HUES64 (cell line): ENCODE data around the gene NCR2.

Experiments used
- H3K27ac ChIP-seq: 2 replicates; pipeline ENCODE4 v1.7.0; 2013; ENCODE audit warnings: low read depth, low read length, inconsistent platforms
- H3K27me3 ChIP-seq: 2 replicates; pipeline ENCODE4 v1.6.1; 2013; ENCODE audit warnings: mild to moderate bottlenecking, low read length; ENCODE audit not compliant: insufficient read depth
- H3K36me3 ChIP-seq: 2 replicates; pipeline ENCODE4 v1.6.1; 2013; ENCODE audit warnings: mild to moderate bottlenecking, low read length; ENCODE audit not compliant: insufficient read depth
- H3K4me1 ChIP-seq: 2 replicates; pipeline ENCODE4 v1.6.1; 2013; ENCODE audit warnings: mild to moderate bottlenecking, low read length, moderate library complexity; ENCODE audit not compliant: insufficient read depth
- H3K4me3 ChIP-seq: 2 replicates; pipeline ENCODE4 v1.5.1; 2013; ENCODE audit warnings: mild to moderate bottlenecking, low read length, moderate library complexity
- H3K9ac ChIP-seq: 2 replicates; pipeline ENCODE4 v1.6.1; 2013; ENCODE audit warnings: mild to moderate bottlenecking, low read depth, low read length
- H3K9me3 ChIP-seq: 2 replicates; pipeline ENCODE4 v1.6.1; 2013; ENCODE audit warnings: low read depth, low read length; ENCODE audit not compliant: insufficient read depth
- WGBS: fragments of 150-250, 120-280 bp; methylation state at CpG from one replicate; pipeline ENCODE4 v1.1.7; 2013; ENCODE audit warnings: missing lambda C conversion rate; 5-methylcytosine and 5-hydroxymethylcytosine counted together

Gene NCR2

DNA sequence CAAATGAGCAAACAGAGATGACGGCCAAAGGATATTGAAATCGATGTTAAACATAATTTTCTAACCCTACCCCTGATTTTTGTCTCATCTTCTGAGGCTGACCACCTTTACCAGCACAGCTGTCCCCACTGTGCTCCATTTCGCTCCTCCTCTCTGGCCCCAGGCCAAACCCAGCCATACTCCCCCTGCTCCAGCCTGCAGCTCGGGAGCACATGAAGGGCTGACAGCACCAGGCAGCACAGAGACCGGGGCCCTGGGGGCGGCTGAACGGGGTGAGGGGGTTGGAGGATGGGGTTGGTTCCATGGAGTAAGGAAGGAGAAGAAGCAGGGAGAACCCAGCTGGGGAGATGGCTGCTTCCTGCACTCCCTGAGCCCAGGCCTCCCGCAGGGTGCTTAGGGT is 3.2 kb upstream of the NCR2 start:
- peaks cover 4% of the 10 kb centered on the region; the same call in 1 of the 2 replicates for H3K27me3 ChIP-seq
- no peaks in the 10 kb centered on the region for H3K9me3 ChIP-seq
- H3K4me3 ChIP-seq = no peak overlapping the region
- H3K9ac ChIP-seq = no peak overlapping the region
- no peaks in the 10 kb centered on the region for H3K36me3 ChIP-seq
- H3K4me1 ChIP-seq = no peaks in the 10 kb centered on the region
- 87% methylated on average over 8 of the region's 8 CpGs for WGBS
- no peak overlapping the region for H3K27ac ChIP-seq

DNA sequence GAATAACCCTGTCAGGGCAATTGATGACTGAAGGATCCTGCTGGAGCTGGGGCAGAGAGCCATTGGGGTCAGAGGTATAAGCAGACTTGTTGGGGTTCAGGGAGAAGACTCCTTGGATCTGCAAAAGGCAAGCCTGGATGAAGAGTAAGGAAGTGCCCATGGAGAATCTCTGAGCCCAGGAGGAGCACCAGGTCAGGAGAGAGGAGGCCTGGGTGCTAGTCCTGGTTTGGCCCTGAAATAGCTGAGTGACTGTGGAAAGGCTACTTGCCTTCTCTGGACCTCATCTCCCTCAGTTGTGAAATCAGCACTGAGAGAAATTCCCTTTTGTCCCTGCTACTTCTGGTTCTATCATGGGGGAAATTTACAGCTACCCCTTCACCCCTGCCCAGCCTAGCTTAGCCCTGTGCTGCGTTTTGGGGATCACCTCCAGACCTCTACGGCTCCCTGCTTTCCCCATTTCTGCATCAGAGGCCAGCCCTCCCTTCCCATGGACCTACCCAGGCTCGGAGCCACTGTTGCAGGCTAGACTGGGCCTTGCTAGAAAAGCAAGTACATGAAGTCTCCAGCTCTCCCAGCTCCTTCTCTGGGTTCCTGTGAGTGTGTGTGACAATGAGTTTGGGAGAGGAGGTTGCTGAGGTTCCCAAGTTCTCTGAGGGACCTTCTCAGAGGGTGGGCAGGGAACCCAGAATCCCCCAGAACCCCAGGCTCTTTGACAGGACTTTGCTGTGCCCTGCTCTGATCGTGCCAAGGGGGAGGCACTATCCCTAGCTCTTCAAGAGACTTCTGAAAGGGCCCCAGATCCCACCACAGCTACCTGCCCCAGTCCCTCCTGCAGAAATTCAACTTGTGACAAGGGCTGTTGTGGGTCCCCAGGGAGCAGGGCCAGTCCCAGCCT is 2.3 kb upstream of the NCR2 start:
- Histone ChIP-seq H3K36me3 (no peaks in the 10 kb centered on the region), H3K27ac (no peak overlapping the region), H3K4me3 (no peak overlapping the region), H3K9me3 (no peaks in the 10 kb centered on the region), H3K4me1 (no peaks in the 10 kb centered on the region), H3K27me3 (peaks cover 4% of the 10 kb centered on the region; the same call in 1 of the 2 replicates), H3K9ac (no peak overlapping the region)
- WGBS = 84% methylated on average over 4 of the region's 4 CpGs

DNA sequence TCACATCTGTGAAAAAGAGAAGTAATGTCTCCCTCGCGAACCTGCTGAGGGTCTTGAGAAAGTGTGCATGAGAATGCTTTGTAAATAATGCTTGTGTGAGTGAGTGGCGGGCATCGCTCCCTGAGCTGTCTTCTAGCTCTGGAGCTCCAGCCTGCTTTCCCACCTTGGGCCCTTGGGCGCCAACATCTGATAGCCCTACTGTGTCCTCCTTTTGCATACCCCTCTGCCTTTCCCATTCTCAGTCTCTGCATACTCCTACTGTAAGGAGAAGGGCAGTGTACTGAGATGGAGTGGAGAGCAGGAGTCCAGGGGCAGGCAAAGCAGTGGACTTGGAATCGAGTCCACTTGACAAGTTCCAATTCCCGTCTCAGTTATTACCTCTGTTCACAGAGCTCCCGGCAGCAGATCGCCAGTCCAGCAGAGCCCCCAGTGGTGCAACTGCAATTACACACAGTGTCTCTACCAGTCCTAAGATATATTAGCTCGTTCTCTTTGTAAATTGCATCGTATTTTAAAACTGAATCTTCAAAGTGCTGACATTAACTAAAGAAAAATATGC is 847 bp upstream of the NCR2 start:
- Histone ChIP-seq H3K27me3 (no peaks in the 10 kb centered on the region), H3K36me3 (no peaks in the 10 kb centered on the region), H3K9me3 (no peaks in the 10 kb centered on the region), H3K9ac (no peak overlapping the region), H3K27ac (no peak overlapping the region), H3K4me3 (no peak overlapping the region), H3K4me1 (no peaks in the 10 kb centered on the region)
- WGBS = 90% methylated on average over 11 of the region's 11 CpGs

DNA sequence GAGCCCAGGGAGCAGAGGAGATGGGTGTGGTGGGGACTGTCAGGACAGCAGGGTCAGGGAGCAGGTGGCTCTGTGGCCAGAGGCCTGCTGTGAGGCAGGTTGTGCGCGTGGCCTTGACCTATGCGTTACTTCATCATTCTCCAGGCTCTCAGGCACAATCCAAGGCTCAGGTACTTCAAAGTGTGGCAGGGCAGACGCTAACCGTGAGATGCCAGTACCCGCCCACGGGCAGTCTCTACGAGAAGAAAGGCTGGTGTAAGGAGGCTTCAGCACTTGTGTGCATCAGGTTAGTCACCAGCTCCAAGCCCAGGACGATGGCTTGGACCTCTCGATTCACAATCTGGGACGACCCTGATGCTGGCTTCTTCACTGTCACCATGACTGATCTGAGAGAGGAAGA is 535 bp downstream of the NCR2 start:
- no peaks in the 10 kb centered on the region for H3K9me3 ChIP-seq
- no peaks in the 10 kb centered on the region for H3K36me3 ChIP-seq
- no peaks in the 10 kb centered on the region for H3K4me1 ChIP-seq
- H3K27ac ChIP-seq = no peak overlapping the region
- no peaks in the 10 kb centered on the region for H3K27me3 ChIP-seq
- WGBS = 87% methylated on average over 11 of the region's 11 CpGs
- no peak overlapping the region for H3K4me3 ChIP-seq
- no peak overlapping the region for H3K9ac ChIP-seq

DNA sequence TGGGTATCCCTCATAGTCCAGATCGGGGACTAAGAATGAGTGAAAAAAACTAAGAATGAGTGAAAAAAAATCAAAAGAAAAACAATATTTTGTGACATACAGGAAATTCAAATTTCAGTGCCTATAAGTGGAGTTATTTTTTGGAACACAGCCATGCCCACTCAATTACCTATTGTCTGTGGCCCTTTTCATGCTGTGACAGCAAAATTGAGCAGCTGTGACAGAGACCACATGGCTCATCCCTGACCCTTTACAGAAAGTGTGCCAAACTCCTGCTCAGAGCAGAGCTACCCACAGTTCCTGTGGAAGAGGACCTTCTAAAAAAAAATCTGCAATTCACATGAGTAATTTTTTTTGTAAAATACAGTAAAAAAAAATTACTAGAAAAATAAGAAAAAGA is 1.4 kb downstream of the NCR2 start:
- no peak overlapping the region for H3K27ac ChIP-seq
- H3K9me3 ChIP-seq = no peaks in the 10 kb centered on the region
- no peak overlapping the region for H3K9ac ChIP-seq
- no peaks in the 10 kb centered on the region for H3K36me3 ChIP-seq
- no peaks in the 10 kb centered on the region for H3K4me1 ChIP-seq
- H3K27me3 ChIP-seq = no peaks in the 10 kb centered on the region
- no peak overlapping the region for H3K4me3 ChIP-seq
- WGBS = 89% methylated on average over 1 of the region's 1 CpG

DNA sequence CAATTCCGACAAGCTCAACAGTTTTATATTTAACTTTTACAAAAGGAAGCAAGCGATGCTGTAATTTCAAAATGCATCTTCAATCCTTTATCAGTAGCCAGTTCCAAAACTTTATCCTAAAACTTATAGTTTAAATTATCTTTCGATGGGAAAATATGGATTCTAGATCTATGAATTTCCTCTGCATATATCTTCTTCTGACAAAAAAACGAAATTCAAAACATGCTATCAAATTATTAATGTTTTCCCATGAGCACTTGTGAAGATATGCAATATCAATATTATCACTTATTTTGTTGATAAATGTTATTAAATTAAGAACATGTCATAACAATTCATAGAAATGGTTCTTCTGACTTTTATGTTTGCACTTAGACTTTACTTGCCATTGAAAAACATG is 2.3 kb downstream of the NCR2 start:
- no peaks in the 10 kb centered on the region for H3K4me1 ChIP-seq
- no peak overlapping the region for H3K27ac ChIP-seq
- H3K9ac ChIP-seq = no peak overlapping the region
- 78% methylated on average over 4 of the region's 4 CpGs for WGBS
- H3K36me3 ChIP-seq = no peaks in the 10 kb centered on the region
- no peaks in the 10 kb centered on the region for H3K27me3 ChIP-seq
- H3K4me3 ChIP-seq = no peak overlapping the region
- no peaks in the 10 kb centered on the region for H3K9me3 ChIP-seq

DNA sequence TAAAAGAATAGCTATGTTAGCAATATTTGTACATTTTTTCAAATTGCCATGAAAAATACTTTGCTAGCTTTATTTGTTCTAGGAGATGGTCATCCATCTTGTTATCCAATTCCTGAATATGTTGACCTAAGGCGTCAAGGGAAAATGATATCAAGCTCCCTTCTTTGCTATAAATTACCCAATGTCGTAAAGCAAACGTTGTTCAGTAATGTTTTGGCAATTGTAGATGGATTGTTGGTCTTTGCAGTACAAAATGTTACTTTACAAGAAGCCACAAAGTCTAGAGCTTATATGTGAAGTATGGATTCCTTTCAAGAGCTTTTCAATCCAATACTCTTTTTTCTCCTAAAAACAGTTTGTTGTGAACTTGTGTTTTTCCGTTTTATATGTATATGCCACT is 3.3 kb downstream of the NCR2 start:
- Histone ChIP-seq H3K36me3 (no peaks in the 10 kb centered on the region), H3K9me3 (no peaks in the 10 kb centered on the region), H3K27me3 (no peaks in the 10 kb centered on the region), H3K9ac (no peak overlapping the region), H3K4me3 (no peak overlapping the region), H3K4me1 (no peaks in the 10 kb centered on the region), H3K27ac (no peak overlapping the region)
- 81% methylated on average over 3 of the region's 4 CpGs for WGBS

DNA sequence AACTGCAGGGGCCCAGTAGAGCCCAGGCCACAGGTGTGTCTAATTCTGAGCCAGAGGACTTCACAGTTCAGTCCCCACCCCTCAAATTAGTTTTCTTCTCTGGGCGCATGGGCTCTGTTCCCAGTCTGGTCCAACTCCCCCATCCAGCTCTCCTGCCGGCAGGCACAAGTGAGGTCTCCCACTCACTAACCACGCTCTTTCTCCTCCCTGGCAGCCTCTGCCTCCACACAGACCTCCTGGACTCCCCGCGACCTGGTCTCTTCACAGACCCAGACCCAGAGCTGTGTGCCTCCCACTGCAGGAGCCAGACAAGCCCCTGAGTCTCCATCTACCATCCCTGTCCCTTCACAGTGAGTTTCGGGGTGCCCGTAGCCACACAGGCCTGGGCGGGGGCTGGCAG is 6.2 kb downstream of the NCR2 start:
- no peaks in the 10 kb centered on the region for H3K27me3 ChIP-seq
- no peak overlapping the region for H3K27ac ChIP-seq
- H3K36me3 ChIP-seq = no peaks in the 10 kb centered on the region
- no peaks in the 10 kb centered on the region for H3K9me3 ChIP-seq
- no peak overlapping the region for H3K4me3 ChIP-seq
- no peaks in the 10 kb centered on the region for H3K4me1 ChIP-seq
- WGBS = 92% methylated on average over 8 of the region's 8 CpGs
- no peak overlapping the region for H3K9ac ChIP-seq

DNA sequence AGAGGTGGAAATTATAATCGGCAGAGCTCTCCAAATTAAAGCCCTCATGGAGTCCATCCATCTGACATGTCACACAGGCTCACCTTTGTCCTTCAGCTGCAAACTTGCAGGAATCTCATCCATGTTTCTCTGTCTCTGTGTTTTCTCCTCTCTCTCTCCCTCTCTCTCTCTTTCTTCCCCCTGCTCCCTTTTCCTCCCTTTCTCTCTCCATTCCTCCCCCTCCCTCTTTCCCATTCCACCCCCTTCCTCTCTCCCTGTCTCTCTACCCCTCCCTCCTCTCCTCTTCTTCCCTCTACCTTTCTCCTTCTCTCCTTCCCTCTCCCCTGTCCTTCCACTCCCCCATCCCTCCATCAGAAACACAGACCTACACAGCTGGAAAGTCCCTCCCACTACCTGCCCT is 6.8 kb downstream of the NCR2 start:
- no peaks in the 10 kb centered on the region for H3K4me1 ChIP-seq
- H3K4me3 ChIP-seq = no peak overlapping the region
- 93% methylated on average over 1 of the region's 1 CpG for WGBS
- H3K9ac ChIP-seq = no peak overlapping the region
- H3K36me3 ChIP-seq = no peaks in the 10 kb centered on the region
- no peak overlapping the region for H3K27ac ChIP-seq
- H3K27me3 ChIP-seq = no peaks in the 10 kb centered on the region
- no peaks in the 10 kb centered on the region for H3K9me3 ChIP-seq

DNA sequence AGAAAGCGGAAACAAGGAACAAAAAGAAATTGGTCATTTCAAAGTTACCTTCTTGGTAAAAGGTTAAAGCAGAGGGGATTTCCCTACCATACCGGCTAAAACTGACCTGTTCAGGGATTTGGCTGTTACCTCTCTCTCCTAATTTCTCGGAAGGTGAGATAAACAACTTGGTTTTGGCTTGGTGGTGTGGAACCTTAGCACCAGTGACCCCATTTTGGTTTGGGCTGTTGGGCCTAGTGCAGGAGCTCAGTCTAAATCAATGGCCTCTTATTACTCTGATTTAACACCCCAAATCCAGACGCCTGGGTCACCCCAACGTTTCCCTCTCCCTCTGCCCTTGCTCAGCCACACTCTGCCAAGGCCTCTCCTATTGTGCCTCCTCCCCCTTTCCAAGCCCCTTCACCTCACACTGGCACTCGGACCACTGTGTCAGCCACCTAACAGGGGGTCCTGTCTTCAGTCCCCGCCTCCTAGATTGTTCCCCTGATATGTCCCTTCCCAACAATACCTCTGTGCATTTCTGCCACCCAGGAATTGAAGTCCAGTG is 8.3 kb downstream of the NCR2 start:
- H3K36me3 ChIP-seq = no peaks in the 10 kb centered on the region
- H3K4me1 ChIP-seq = no peaks in the 10 kb centered on the region
- H3K9me3 ChIP-seq = peaks cover 4% of the 10 kb centered on the region; the same call in 1 of the 2 replicates
- WGBS = 93% methylated on average over 7 of the region's 7 CpGs
- H3K4me3 ChIP-seq = no peak overlapping the region
- H3K27me3 ChIP-seq = no peaks in the 10 kb centered on the region
- H3K27ac ChIP-seq = no peak overlapping the region
- no peak overlapping the region for H3K9ac ChIP-seq

DNA sequence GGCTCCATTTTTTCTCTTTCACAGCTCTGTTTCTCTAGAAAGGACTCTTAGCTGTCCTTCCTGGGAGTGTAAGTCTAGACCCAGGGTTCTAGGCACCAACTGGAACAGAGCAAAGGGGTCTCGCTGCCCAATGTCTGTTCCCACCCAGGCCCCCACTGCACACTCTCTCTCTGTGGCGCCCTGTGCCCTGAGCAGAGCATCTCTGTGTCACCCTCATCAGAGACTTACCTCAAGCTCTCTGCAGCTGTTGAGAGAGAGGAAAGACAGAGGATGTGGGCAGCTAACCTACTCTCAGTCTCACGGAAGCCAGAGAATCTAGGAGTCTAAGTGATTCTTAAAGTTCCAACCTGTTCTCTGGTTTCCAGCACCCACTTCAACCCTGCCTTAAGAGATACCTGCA is 9.5 kb downstream of the NCR2 start:
- H3K4me1 ChIP-seq = no peaks in the 10 kb centered on the region
- WGBS = 81% methylated on average over 3 of the region's 3 CpGs
- H3K27ac ChIP-seq = no peak overlapping the region
- no peak overlapping the region for H3K4me3 ChIP-seq
- no peaks in the 10 kb centered on the region for H3K36me3 ChIP-seq
- H3K27me3 ChIP-seq = 0 out of 2 replicates have a peak, but pooled peaks cover 3% of the 10 kb centered on the region
- H3K9ac ChIP-seq = no peak overlapping the region
- H3K9me3 ChIP-seq = peaks cover 5% of the 10 kb centered on the region; the same call in 1 of the 2 replicates
